Colonic mucosa (tissue), 4 donors: ENCODE data around the gene VEZT. TPM values are rescaled to one million over a fixed set of nuclear protein-coding genes. Genes with fewer than 3 reads are reported as not detected.

Experiments
- DNase-seq: peaks from one replicate; pipeline ENCODE4 v3.0.0-alpha.2; 2020
- H3K27ac ChIP-seq: fragments of 200-600 bp; one replicate; pipeline ENCODE4 v1.8.0; 2021
- H3K27me3 ChIP-seq: fragments of 200-600 bp; one replicate; pipeline ENCODE4 v1.8.0; 2021
- H3K36me3 ChIP-seq: fragments of 200-600 bp; one replicate; pipeline ENCODE4 v1.8.0; 2021
- H3K4me1 ChIP-seq: fragments of 200-600 bp; one replicate; pipeline ENCODE4 v1.8.0; 2021; ENCODE audit warnings: mild to moderate bottlenecking
- H3K4me3 ChIP-seq: fragments of 200-600 bp; one replicate; pipeline ENCODE4 v1.8.0; 2021
- H3K9ac ChIP-seq, 2 donors: one replicate each; pipeline ENCODE4 v1.7.0; 2013; ENCODE audit warnings: control low read depth in 2 of 2, low read depth in 2 of 2, low read length in 2 of 2
- H3K9me3 ChIP-seq: fragments of 200-600 bp; one replicate; pipeline ENCODE4 v1.8.0; 2021
- intact Hi-C: fragments of 100-400 bp; cut with DNase I; formaldehyde crosslinking; loops from one replicate; pipeline ENCODE4 v1.14.1; 2022
- total RNA-seq, 2 donors: library from RNA; stranded (reverse); fragmentation: NEBNext Ultra II Directional in 1 of 2; extraction: Animal tissue kit (Norgen Biotek cat#: 25700) in 1 of 2; gene quantifications; one replicate each; pipeline ENCODE4 v1.2.1, GENCODE V29; 2021
- TF ChIP-seq, protein P1 (sequence below): fragments of 200-600 bp; IDR thresholded peaks from one replicate; pipeline ENCODE4 v1.8.0; 2022; ENCODE audit warnings: antibody characterized with exemption, mild to moderate bottlenecking
- donor health status: healthy.
- donor health status: DM: no; HTN: no; CAD: no.
- donor health status: DM: no; HTN: no; CAD: no.

The VEZT gene
- total RNA-seq, 2 donors from 2014 or later: 36.4 to 62.2 TPM

DNA sequence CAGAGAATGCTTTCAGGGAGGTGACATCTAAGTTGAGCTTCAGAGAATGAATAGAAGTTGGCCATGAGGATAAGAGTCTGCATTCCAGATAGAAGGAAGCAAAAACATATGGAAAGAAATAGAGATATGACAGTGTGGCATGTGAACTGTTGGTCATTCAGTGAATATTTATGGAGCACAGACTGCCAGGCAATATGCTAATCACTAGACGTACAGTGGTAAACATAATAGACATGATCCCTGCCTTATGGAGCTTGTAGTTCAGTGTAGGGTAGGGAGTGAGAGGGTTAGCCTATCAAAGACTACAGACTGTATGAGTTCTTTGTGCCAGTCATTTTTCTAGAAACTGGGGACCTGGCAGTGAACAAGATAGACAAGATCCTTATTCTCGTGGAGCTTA is 53.9 kb downstream of the VEZT start:
- TF ChIP-seq, protein P1, sequence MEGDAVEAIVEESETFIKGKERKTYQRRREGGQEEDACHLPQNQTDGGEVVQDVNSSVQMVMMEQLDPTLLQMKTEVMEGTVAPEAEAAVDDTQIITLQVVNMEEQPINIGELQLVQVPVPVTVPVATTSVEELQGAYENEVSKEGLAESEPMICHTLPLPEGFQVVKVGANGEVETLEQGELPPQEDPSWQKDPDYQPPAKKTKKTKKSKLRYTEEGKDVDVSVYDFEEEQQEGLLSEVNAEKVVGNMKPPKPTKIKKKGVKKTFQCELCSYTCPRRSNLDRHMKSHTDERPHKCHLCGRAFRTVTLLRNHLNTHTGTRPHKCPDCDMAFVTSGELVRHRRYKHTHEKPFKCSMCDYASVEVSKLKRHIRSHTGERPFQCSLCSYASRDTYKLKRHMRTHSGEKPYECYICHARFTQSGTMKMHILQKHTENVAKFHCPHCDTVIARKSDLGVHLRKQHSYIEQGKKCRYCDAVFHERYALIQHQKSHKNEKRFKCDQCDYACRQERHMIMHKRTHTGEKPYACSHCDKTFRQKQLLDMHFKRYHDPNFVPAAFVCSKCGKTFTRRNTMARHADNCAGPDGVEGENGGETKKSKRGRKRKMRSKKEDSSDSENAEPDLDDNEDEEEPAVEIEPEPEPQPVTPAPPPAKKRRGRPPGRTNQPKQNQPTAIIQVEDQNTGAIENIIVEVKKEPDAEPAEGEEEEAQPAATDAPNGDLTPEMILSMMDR: no peak

DNA sequence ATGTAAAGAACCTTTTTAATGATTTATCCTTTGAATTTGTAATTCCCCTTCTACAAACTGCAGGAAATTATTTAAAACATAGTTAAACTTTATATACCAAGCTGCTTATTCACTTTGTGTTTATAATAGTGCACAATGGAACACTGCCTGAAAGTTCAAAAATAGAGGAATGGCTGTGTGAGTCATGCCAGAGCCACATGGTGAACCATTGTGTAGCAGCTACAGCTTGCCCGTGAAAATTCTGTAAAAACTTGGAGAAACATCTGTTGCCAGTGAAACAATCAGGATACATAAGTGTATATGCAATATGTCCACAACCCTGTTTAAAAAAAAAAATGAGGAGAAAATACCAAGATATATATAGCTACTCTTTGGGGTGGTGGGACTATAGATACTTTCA is 59.5 kb downstream of the VEZT start:
- Histone ChIP-seq H3K27ac (no peak overlapping the region), H3K9me3 (no peaks in the 10 kb centered on the region), H3K4me3 (no peak overlapping the region), H3K27me3 (no peaks in the 10 kb centered on the region), H3K9ac (no peak overlapping the region), H3K4me1 (no peaks in the 10 kb centered on the region), H3K36me3 (no peaks in the 10 kb centered on the region)
- intact Hi-C loops: no loop called here
- TF ChIP-seq, protein P1: no peak
- DNase-seq: no peak

More for the DNA sequence above, 53.9 kb downstream of the VEZT start:
- no peaks in the 10 kb centered on the region for H3K9me3 ChIP-seq
- no peaks in the 10 kb centered on the region for H3K27me3 ChIP-seq
- no peaks in the 10 kb centered on the region for H3K4me1 ChIP-seq
- no peak overlapping the region for H3K27ac ChIP-seq
- no peak overlapping the region for H3K9ac ChIP-seq
- DNase-seq: no peak
- intact Hi-C loops: no loop called here
- H3K36me3 ChIP-seq: no peaks in the 10 kb centered on the region
- H3K4me3 ChIP-seq: no peak overlapping the region

DNA sequence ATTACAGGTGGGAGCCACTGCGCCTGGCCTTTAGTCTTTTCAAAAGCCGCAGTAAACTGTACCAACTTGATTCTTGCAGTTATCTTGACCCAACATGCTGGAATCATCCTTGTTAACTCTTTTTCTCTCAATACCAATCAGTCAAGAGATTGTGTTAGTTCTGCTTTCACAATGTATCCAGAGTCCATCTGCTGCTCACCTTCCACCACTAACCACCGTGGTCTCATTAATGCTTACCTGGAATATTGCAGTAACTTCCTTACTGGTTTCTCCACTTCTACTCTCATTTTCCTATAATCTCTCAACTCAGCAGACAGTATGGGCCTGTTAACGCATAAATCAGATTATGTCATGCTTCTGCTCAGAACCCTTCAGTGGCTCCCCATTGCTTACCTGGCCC is 62.2 kb downstream of the VEZT start:
- Histone ChIP-seq H3K4me3 (no peak overlapping the region), H3K27ac (no peak overlapping the region), H3K27me3 (no peaks in the 10 kb centered on the region), H3K4me1 (no peaks in the 10 kb centered on the region), H3K36me3 (no peaks in the 10 kb centered on the region), H3K9me3 (no peaks in the 10 kb centered on the region), H3K9ac (no peak overlapping the region)
- intact Hi-C loops: no loop called here
- TF ChIP-seq, protein P1: no peak
- no peak for DNase-seq

DNA sequence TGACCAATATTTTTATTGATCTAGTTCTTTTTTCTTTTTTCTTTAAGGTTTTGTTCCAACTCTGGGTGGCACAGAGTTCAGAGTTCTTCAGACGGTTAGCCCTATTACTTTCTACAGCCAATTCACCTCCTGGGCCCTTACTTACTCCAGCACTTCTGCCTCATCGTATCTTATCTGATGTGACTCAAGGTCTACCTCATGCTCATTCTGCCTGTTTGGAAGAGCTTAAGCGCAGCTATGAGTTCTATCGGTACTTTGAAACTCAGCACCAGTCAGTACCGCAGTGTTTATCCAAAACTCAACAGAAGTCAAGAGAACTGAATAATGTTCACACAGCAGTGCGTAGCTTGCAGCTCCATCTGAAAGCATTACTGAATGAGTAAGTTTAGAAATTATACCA is 64.7 kb downstream of the VEZT start:
- Histone ChIP-seq H3K4me1 (no peaks in the 10 kb centered on the region), H3K27me3 (no peaks in the 10 kb centered on the region), H3K27ac (no peak overlapping the region), H3K4me3 (no peak overlapping the region), H3K9me3 (no peaks in the 10 kb centered on the region), H3K36me3 (no peaks in the 10 kb centered on the region), H3K9ac (no peak overlapping the region)
- no peak for DNase-seq
- TF ChIP-seq, protein P1: no peak
- intact Hi-C loops: no loop called here

DNA sequence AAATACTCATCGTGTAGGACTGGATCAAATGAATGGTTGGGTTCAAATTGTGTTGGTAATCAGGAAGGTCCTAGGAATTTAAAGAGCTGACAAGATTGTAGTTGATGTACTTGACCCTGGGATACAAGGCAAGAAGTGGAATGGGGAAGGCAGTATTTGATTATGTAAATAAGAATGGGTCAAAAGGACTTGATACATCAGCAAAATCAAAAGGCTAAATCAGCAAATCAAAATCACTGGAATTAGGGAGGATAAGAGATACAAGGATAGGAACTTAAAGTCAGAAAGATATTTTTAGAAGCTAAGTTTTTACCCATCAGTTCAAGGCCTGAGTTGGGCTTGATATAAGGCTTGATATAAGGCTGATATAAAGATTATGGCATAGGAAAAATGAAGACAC is 65.8 kb downstream of the VEZT start:
- Histone ChIP-seq H3K27me3 (no peaks in the 10 kb centered on the region), H3K4me1 (no peaks in the 10 kb centered on the region), H3K36me3 (no peaks in the 10 kb centered on the region), H3K9me3 (no peaks in the 10 kb centered on the region), H3K9ac (no peak overlapping the region), H3K4me3 (no peak overlapping the region), H3K27ac (no peak overlapping the region)
- TF ChIP-seq, protein P1: no peak
- no peak for DNase-seq
- intact Hi-C loops: no loop called here

DNA sequence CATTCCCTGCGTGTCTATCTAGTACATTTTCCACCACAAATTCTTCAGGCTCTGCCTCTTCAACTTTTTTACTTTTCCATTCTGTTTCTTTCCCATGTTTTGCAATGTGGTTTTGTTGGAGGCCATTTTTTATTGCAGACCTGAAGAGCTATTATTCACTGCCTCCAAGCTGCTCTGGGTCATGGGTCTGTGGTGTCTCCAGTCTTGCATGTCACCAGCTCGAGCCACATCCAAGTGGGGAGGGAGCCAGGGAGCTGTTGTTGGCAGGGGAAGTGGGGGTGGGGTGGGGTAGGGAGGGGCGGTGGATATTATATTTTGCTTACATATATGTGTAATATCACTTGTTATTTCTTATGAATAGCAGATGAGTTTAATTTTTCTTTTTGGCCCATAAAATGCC is 69.1 kb downstream of the VEZT start:
- intact Hi-C loops: no loop called here
- no peaks in the 10 kb centered on the region for H3K9me3 ChIP-seq
- no peaks in the 10 kb centered on the region for H3K4me1 ChIP-seq
- no peaks in the 10 kb centered on the region for H3K36me3 ChIP-seq
- no peak for DNase-seq
- H3K27ac ChIP-seq: no peak overlapping the region
- TF ChIP-seq, protein P1: no peak
- H3K4me3 ChIP-seq: no peak overlapping the region
- no peak overlapping the region for H3K9ac ChIP-seq
- no peaks in the 10 kb centered on the region for H3K27me3 ChIP-seq
